IMR-90 (cell line): Measurements from ENCODE around the gene UCHL5.

Source experiments
- CEBPB ChIP-seq: IDR thresholded peaks from 2 replicates; pipeline ENCODE4 v1.6.1; 2012; ENCODE audit warnings: low read depth, low read length, improper control_type of control experiment
- CTCF ChIP-seq: conservative IDR thresholded peaks from 2 replicates; pipeline ENCODE4 v1.5.1; 2012; ENCODE audit warnings: mild to moderate bottlenecking, low read depth, low read length, improper control_type of control experiment
- ELK1 ChIP-seq: fragments of 150-350 bp; IDR thresholded peaks from 2 replicates; pipeline ENCODE4 v1.6.1; 2016; ENCODE audit warnings: low read depth, mild to moderate bottlenecking, low read length, moderate library complexity, borderline replicate concordance
- FOS ChIP-seq: fragments of 150-350 bp; IDR thresholded peaks from 2 replicates; pipeline ENCODE4 v1.6.1; 2016; ENCODE audit warnings: low read depth, low read length
- MAFK ChIP-seq: IDR thresholded peaks from 2 replicates; pipeline ENCODE4 v1.6.1; 2012; ENCODE audit warnings: low read depth, low read length, improper control_type of control experiment
- MXI1 ChIP-seq: IDR thresholded peaks from 2 replicates; pipeline ENCODE4 v1.6.1; 2012; ENCODE audit warnings: low read depth, mild to moderate bottlenecking, low read length, moderate library complexity, borderline replicate concordance
- NFE2L2 ChIP-seq: fragments of 150-350 bp; IDR thresholded peaks from 2 replicates; pipeline ENCODE4 v1.6.1; 2016; ENCODE audit warnings: low read depth, mild to moderate bottlenecking, low read length
- POLR2A ChIP-seq: IDR thresholded peaks from 2 replicates; pipeline ENCODE4 v1.6.1; 2012; ENCODE audit warnings: mild to moderate bottlenecking, low read depth, low read length
- RAD21 ChIP-seq: IDR thresholded peaks from 2 replicates; pipeline ENCODE4 v1.6.1; 2012; ENCODE audit warnings: low read length, improper control_type of control experiment
- RCOR1 ChIP-seq: IDR thresholded peaks from 2 replicates; pipeline ENCODE4 v1.6.1; 2012; ENCODE audit warnings: mild to moderate bottlenecking, low read length, improper control_type of control experiment; ENCODE audit not compliant: insufficient replicate concordance
- TF ChIP-seq, protein P1 (sequence below): fragments of 150-350 bp; IDR thresholded peaks from 2 replicates; pipeline ENCODE4 v1.6.1; 2017; ENCODE audit warnings: mild to moderate bottlenecking, antibody characterized with exemption, low read length, low read depth

- no peak for TF ChIP-seq CTCF
- no peak for TF ChIP-seq RCOR1
- no peak for TF ChIP-seq MXI1
- no peak for TF ChIP-seq ELK1
- no peak for TF ChIP-seq POLR2A
- no peak for TF ChIP-seq NFE2L2
- no peak for TF ChIP-seq MAFK
- TF ChIP-seq CEBPB = no peak
- TF ChIP-seq, protein P1, sequence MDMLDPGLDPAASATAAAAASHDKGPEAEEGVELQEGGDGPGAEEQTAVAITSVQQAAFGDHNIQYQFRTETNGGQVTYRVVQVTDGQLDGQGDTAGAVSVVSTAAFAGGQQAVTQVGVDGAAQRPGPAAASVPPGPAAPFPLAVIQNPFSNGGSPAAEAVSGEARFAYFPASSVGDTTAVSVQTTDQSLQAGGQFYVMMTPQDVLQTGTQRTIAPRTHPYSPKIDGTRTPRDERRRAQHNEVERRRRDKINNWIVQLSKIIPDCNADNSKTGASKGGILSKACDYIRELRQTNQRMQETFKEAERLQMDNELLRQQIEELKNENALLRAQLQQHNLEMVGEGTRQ = no peak
- no peak for TF ChIP-seq RAD21
- no peak for TF ChIP-seq FOS
These were observed 65.0 kb downstream of the UCHL5 start for GRCh38 chr1:192994141-192994540.
